Neural progenitor cell (in vitro differentiated cells): ENCODE measurements around the gene HS6ST3. TPM values are rescaled to one million over a fixed set of nuclear protein-coding genes. Genes with fewer than 3 reads are reported as not detected.

ENCODE experiments used
- DNase-seq: peaks from one replicate; pipeline ENCODE4 v3.0.0-alpha.2; 2016; ENCODE audit warnings: low spot score
- H2AFZ ChIP-seq: fragments of 200-600 bp; sonication (generic); replicated peaks from 2 replicates; pipeline ENCODE4 v1.6.1; 2016; ENCODE audit warnings: antibody characterized with exemption
- H3F3A ChIP-seq: fragments of 200-600 bp; sonication (generic); 2 replicates; pipeline ENCODE4 v1.6.1; 2016; ENCODE audit warnings: antibody characterized with exemption, low read depth
- H3K27ac ChIP-seq: fragments of 200-600 bp; sonication (generic); 2 replicates; pipeline ENCODE4 v1.5.1; 2016; ENCODE audit warnings: mild to moderate bottlenecking
- H3K27me3 ChIP-seq: fragments of 200-600 bp; sonication (generic); 2 replicates; pipeline ENCODE4 v1.6.1; 2016; ENCODE audit warnings: mild to moderate bottlenecking, moderate library complexity
- H3K36me3 ChIP-seq: fragments of 200-600 bp; sonication (generic); 2 replicates; pipeline ENCODE4 v1.5.1; 2016
- H3K4me1 ChIP-seq: fragments of 200-600 bp; sonication (generic); 2 replicates; pipeline ENCODE4 v1.6.1; 2016; ENCODE audit warnings: mixed run types
- H3K4me2 ChIP-seq: fragments of 200-600 bp; sonication (generic); 2 replicates; pipeline ENCODE4 v1.6.1; 2016
- H3K4me3 ChIP-seq: fragments of 200-600 bp; sonication (generic); 2 replicates; pipeline ENCODE4 v1.5.1; 2016
- H3K79me2 ChIP-seq: fragments of 200-600 bp; sonication (generic); 2 replicates; pipeline ENCODE4 v1.6.1; 2016; ENCODE audit warnings: low read depth
- H3K9ac ChIP-seq: fragments of 200-600 bp; sonication (generic); 2 replicates; pipeline ENCODE4 v1.6.1; 2016
- H3K9me3 ChIP-seq: fragments of 200-600 bp; sonication (generic); 2 replicates; pipeline ENCODE4 v1.5.1; 2016; ENCODE audit warnings: low read depth
- H4K20me1 ChIP-seq: fragments of 200-600 bp; sonication (generic); 2 replicates; pipeline ENCODE4 v1.6.1; 2016; ENCODE audit warnings: low read depth
- H3K27ac Mint-ChIP-seq: 3 replicates; pipeline ENCODE4 v1.8.0; 2021; ENCODE audit warnings: mixed read lengths
- H3K27me3 Mint-ChIP-seq: 2 replicates; pipeline ENCODE4 v1.8.0; 2022; ENCODE audit warnings: low read depth, mild to moderate bottlenecking, inconsistent platforms, moderate library complexity, mixed read lengths; ENCODE audit not compliant: insufficient read depth
- H3K36me3 Mint-ChIP-seq: 3 replicates; pipeline ENCODE4 v1.8.0; 2021; ENCODE audit warnings: mixed read lengths
- H3K4me1 Mint-ChIP-seq: 3 replicates; pipeline ENCODE4 v1.8.0; 2021; ENCODE audit warnings: mixed read lengths
- H3K4me3 Mint-ChIP-seq: 3 replicates; pipeline ENCODE4 v1.8.0; 2021; ENCODE audit warnings: mild to moderate bottlenecking, moderate library complexity, mixed read lengths
- H3K9me3 Mint-ChIP-seq: 3 replicates; pipeline ENCODE4 v1.8.0; 2020; ENCODE audit warnings: mixed read lengths
- EZH2 ChIP-seq: fragments of 200-600 bp; sonication (generic); IDR thresholded peaks from 2 replicates; pipeline ENCODE4 v1.6.1; 2017; ENCODE audit warnings: antibody characterized with exemption, mild to moderate bottlenecking, moderate library complexity
- EZH2phosphoT487 ChIP-seq: fragments of 200-600 bp; sonication (generic); IDR thresholded peaks from 2 replicates; pipeline ENCODE4 v1.6.1; 2017; ENCODE audit warnings: antibody characterized with exemption
- total RNA-seq: library from RNA; depleted of rRNA; stranded (reverse); fragments of >200 nt; gene quantifications from 2 replicates; pipeline ENCODE4 v1.2.3, GENCODE V29; 2015; ENCODE audit warnings: low replicate concordance
- TF ChIP-seq, protein P1 (sequence below): fragments of 200-600 bp; sonication (generic); IDR thresholded peaks from 2 replicates; pipeline ENCODE4 v1.5.1; 2017; ENCODE audit warnings: antibody characterized with exemption, mild to moderate bottlenecking

HS6ST3 gene
- total RNA-seq, 1 donor from 2014 or later = 0.39 TPM

GRCh38 chr13:96646515-96647211, 556.8 kb downstream of the HS6ST3 start:
- Mint-ChIP-seq H3K27ac (no peak overlapping the region), H3K4me3 (no peak overlapping the region), H3K4me1 (no peaks in the 10 kb centered on the region), H3K27me3 (no peaks in the 10 kb centered on the region), H3K9me3 (peaks cover 1% of the 10 kb centered on the region), H3K36me3 (no peaks in the 10 kb centered on the region)
- no peak overlapping the region for H2AFZ ChIP-seq
- no peak overlapping the region for H3K27ac ChIP-seq
- no peak overlapping the region for H3K9ac ChIP-seq
- H3K4me3 ChIP-seq = no peak overlapping the region
- no peaks in the 10 kb centered on the region for H3K9me3 ChIP-seq
- no peaks in the 10 kb centered on the region for H3F3A ChIP-seq
- H3K36me3 ChIP-seq = no peaks in the 10 kb centered on the region
- no peaks in the 10 kb centered on the region for H3K79me2 ChIP-seq
- H4K20me1 ChIP-seq = no peaks in the 10 kb centered on the region
- H3K27me3 ChIP-seq = no peaks in the 10 kb centered on the region
- TF ChIP-seq EZH2phosphoT487 (no peak), EZH2 (no peak)
- TF ChIP-seq, protein P1, sequence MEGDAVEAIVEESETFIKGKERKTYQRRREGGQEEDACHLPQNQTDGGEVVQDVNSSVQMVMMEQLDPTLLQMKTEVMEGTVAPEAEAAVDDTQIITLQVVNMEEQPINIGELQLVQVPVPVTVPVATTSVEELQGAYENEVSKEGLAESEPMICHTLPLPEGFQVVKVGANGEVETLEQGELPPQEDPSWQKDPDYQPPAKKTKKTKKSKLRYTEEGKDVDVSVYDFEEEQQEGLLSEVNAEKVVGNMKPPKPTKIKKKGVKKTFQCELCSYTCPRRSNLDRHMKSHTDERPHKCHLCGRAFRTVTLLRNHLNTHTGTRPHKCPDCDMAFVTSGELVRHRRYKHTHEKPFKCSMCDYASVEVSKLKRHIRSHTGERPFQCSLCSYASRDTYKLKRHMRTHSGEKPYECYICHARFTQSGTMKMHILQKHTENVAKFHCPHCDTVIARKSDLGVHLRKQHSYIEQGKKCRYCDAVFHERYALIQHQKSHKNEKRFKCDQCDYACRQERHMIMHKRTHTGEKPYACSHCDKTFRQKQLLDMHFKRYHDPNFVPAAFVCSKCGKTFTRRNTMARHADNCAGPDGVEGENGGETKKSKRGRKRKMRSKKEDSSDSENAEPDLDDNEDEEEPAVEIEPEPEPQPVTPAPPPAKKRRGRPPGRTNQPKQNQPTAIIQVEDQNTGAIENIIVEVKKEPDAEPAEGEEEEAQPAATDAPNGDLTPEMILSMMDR = no peak
- no peak overlapping the region for H3K4me2 ChIP-seq
- DNase-seq = no peak
- H3K4me1 ChIP-seq = no peaks in the 10 kb centered on the region

DNA sequence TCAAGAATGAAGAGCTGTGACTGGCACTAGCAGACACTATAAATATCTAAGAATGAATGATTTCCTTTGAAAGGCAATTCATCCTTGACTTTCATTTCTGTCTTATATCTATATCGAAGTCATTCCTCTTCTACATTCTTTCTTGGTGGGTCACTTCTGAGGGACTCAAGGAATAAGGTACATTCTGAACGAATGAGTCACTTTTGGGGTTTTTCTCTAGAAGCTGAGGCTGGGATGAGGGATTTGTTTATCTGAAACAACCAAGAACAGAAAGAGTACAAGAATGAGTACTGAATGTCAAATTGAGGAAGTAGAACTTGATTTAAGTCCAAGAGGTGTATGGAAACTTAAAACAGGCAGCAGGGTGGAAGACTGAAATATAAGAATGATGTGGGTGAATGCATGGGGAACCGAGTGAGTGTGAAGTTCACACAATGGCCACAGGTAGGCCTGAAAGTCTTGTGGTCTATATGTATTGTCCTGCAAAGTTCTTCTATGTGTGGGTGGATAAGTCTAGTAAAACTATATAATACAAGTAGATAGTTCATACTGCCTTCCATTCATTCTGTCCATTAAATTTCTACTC, 560.5 kb downstream of the HS6ST3 start:
- Histone ChIP-seq H3K9me3 (no peaks in the 10 kb centered on the region), H4K20me1 (no peaks in the 10 kb centered on the region), H3K4me1 (no peaks in the 10 kb centered on the region), H3K36me3 (no peaks in the 10 kb centered on the region), H2AFZ (no peak overlapping the region), H3K9ac (no peak overlapping the region), H3K79me2 (no peaks in the 10 kb centered on the region), H3K4me2 (no peak overlapping the region), H3K4me3 (no peak overlapping the region), H3K27me3 (no peaks in the 10 kb centered on the region), H3K27ac (no peak overlapping the region), H3F3A (no peaks in the 10 kb centered on the region)
- Mint-ChIP-seq H3K27ac (no peak overlapping the region), H3K27me3 (no peaks in the 10 kb centered on the region), H3K4me3 (no peak overlapping the region), H3K9me3 (no peaks in the 10 kb centered on the region), H3K4me1 (no peaks in the 10 kb centered on the region), H3K36me3 (no peaks in the 10 kb centered on the region)
- no peak for DNase-seq
- TF ChIP-seq EZH2phosphoT487 (no peak), EZH2 (no peak)
- TF ChIP-seq, protein P1 = no peak

- Histone ChIP-seq H3K9ac (no peak overlapping the region), H2AFZ (no peak overlapping the region), H3K9me3 (no peaks in the 10 kb centered on the region), H3K4me2 (no peak overlapping the region), H4K20me1 (no peaks in the 10 kb centered on the region), H3K27ac (no peak overlapping the region), H3K36me3 (no peaks in the 10 kb centered on the region), H3K27me3 (no peaks in the 10 kb centered on the region), H3K4me3 (no peak overlapping the region), H3F3A (no peaks in the 10 kb centered on the region), H3K4me1 (no peaks in the 10 kb centered on the region), H3K79me2 (no peaks in the 10 kb centered on the region)
- no peak overlapping the region for H3K4me3 Mint-ChIP-seq
- no peak for TF ChIP-seq EZH2
- TF ChIP-seq, protein P1 = no peak
- no peak for TF ChIP-seq EZH2phosphoT487
- no peaks in the 10 kb centered on the region for H3K9me3 Mint-ChIP-seq
- H3K27me3 Mint-ChIP-seq = no peaks in the 10 kb centered on the region
- H3K4me1 Mint-ChIP-seq = no peaks in the 10 kb centered on the region
- DNase-seq = no peak
- H3K36me3 Mint-ChIP-seq = no peaks in the 10 kb centered on the region
- no peak overlapping the region for H3K27ac Mint-ChIP-seq
These were observed 561.7 kb downstream of the HS6ST3 start for GRCh38 chr13:96651598-96651997.
